HCT116 (cell line): ENCODE measurements around the gene EVA1A. TPM values are rescaled to one million over a fixed set of nuclear protein-coding genes. Genes with fewer than 3 reads are reported as not detected.

ENCODE experiments used
- ATAC-seq: fragments of 200-7000 bp; cut with Tn5 transposase; 2 replicates; pipeline ENCODE4 v1.9.1; 2020; ENCODE audit warnings: mild to moderate bottlenecking, moderate library complexity
- BruUV-seq: library from RNA; stranded (reverse); fragments of 400-500 nt; replicated peaks from 2 replicates; lab custom pipeline; 2021; lab: Mats Ljungman, UMichigan
- CTCF ChIA-PET: fragments of 300-600 bp; sonication (Branson Sonifier 250); formaldehyde crosslinking; loops from one replicate; lab custom pipeline; 2021; ENCODE audit warnings: antibody characterized with exemption; lab: Charles Lee
- POLR2A ChIA-PET: fragments of 300-600, 350-600 bp; sonication (Branson Sonifier 250); formaldehyde crosslinking; loops from one replicate; lab custom pipeline; 2021; ENCODE audit warnings: antibody characterized with exemption; lab: Charles Lee
- RAD21 ChIA-PET, 2 experiments: fragments of 300-600 bp; sonication (Branson Sonifier 250); formaldehyde crosslinking; loops; one replicate each; lab custom pipeline; 2023; ENCODE audit warnings: low total read pairs in 2 of 2; ENCODE audit not compliant: uncharacterized antibody in 2 of 2, unreplicated experiment in 2 of 2, low non-redundant PET in 1 of 2; lab: Charles Lee
- DNase-seq: peaks from one replicate; pipeline ENCODE4 v3.0.0-alpha.2; 2010; ENCODE audit warnings: low read depth, low spot score
- H2AFZ ChIP-seq: fragments of 200-600 bp; shearing (Covaris generic), sonication (generic); 2 replicates; pipeline ENCODE4 v1.6.1; 2017; ENCODE audit warnings: low read depth, mixed run types, mixed read lengths, antibody characterized with exemption, low read length; ENCODE audit not compliant: poor library complexity, severe bottlenecking
- H3K27ac ChIP-seq: 2 replicates; pipeline ENCODE4 v1.5.1; 2012; ENCODE audit warnings: low read depth, low read length
- H3K27me3 ChIP-seq: fragments of 200-600 bp; sonication (generic); 2 replicates; pipeline ENCODE4 v1.6.1; 2016; ENCODE audit warnings: mixed run types, low read length, mixed read lengths; ENCODE audit not compliant: insufficient read depth
- H3K36me3 ChIP-seq, 2 experiments: fragments of 200-500 bp in 1 of 2; fragments of 200-600 bp in 1 of 2; sonication (Bioruptor generic) in 1 of 2; sonication (generic) in 1 of 2; 2 replicates each; pipeline versions ENCODE4 v1.5.1 to v1.6.1; 2014 to 2016; ENCODE audit warnings: low read length in 2 of 2, inconsistent platforms in 1 of 2, mixed read lengths in 1 of 2, mixed run types in 1 of 2; ENCODE audit not compliant: insufficient read depth in 2 of 2, control insufficient read depth in 1 of 2
- H3K4me1 ChIP-seq, 2 experiments: fragments of 200-600 bp in 1 of 2; sonication (generic) in 1 of 2; 2 replicates each; pipeline versions ENCODE4 v1.5.1 to v1.6.1; 2012 to 2017; ENCODE audit warnings: low read length in 2 of 2, inconsistent platforms in 1 of 2, mild to moderate bottlenecking in 1 of 2, mixed read lengths in 1 of 2, mixed run types in 1 of 2, moderate library complexity in 1 of 2; ENCODE audit not compliant: insufficient read depth in 2 of 2, control insufficient read depth in 1 of 2
- H3K4me2 ChIP-seq: fragments of 200-600 bp; sonication (generic); 2 replicates; pipeline ENCODE4 v1.6.1; 2017; ENCODE audit warnings: mixed run types, low read length, mixed read lengths
- H3K4me3 ChIP-seq, 2 experiments: fragments of 200-600 bp in 1 of 2; sonication (generic) in 1 of 2; replicated peaks in 1 of 2; 2 replicates each; pipeline ENCODE4 v1.5.1; 2011 to 2016; ENCODE audit warnings: low read length in 2 of 2, control low read depth in 1 of 2, low read depth in 1 of 2, mild to moderate bottlenecking in 1 of 2, mixed read lengths in 1 of 2, mixed run types in 1 of 2
- H3K79me2 ChIP-seq: fragments of 200-600 bp; sonication (generic); 2 replicates; pipeline ENCODE4 v1.6.1; 2017; ENCODE audit warnings: mild to moderate bottlenecking, mixed run types, low read length, moderate library complexity, mixed read lengths; ENCODE audit not compliant: insufficient read depth
- H3K9ac ChIP-seq: fragments of 200-600 bp; sonication (generic); 2 replicates; pipeline ENCODE4 v1.6.1; 2016; ENCODE audit warnings: low read length, mixed read lengths
- H3K9me2 ChIP-seq: fragments of 200-600 bp; sonication (generic), shearing (Covaris generic); 2 replicates; pipeline ENCODE4 v1.6.1; 2017; ENCODE audit warnings: mixed run types, mild to moderate bottlenecking, moderate library complexity; ENCODE audit not compliant: insufficient read depth
- H3K9me3 ChIP-seq, 2 experiments: fragments of 200-500 bp in 1 of 2; fragments of 200-600 bp in 1 of 2; sonication (Bioruptor generic) in 1 of 2; sonication (generic) in 1 of 2; 2 replicates each; pipeline ENCODE4 v1.6.1; 2014 to 2017; ENCODE audit warnings: low read length in 2 of 2, mixed read lengths in 2 of 2, inconsistent platforms in 1 of 2, low read depth in 1 of 2, mild to moderate bottlenecking in 1 of 2, mixed run types in 1 of 2, moderate library complexity in 1 of 2; ENCODE audit not compliant: control insufficient read depth in 1 of 2, insufficient read depth in 1 of 2
- H4K20me1 ChIP-seq: fragments of 200-600 bp; sonication (generic), shearing (Covaris generic); 2 replicates; pipeline ENCODE4 v1.6.1; 2017; ENCODE audit warnings: mixed run types, mild to moderate bottlenecking, moderate library complexity; ENCODE audit not compliant: insufficient read depth
- ATF3 ChIP-seq: IDR thresholded peaks from 2 replicates; pipeline ENCODE4 v1.6.1; 2012
- CBX3 ChIP-seq: IDR thresholded peaks from 2 replicates; pipeline ENCODE4 v1.6.1; 2012; ENCODE audit warnings: low read depth
- CEBPB ChIP-seq: IDR thresholded peaks from 2 replicates; pipeline ENCODE4 v1.6.1; 2012; ENCODE audit warnings: low read depth
- ELF1 ChIP-seq: IDR thresholded peaks from 2 replicates; pipeline ENCODE4 v1.6.1; 2012; ENCODE audit warnings: low read depth, borderline replicate concordance
- EZH2 ChIP-seq: fragments of 200-600 bp; sonication (generic); IDR thresholded peaks from 2 replicates; pipeline ENCODE4 v1.6.1; 2017; ENCODE audit warnings: antibody characterized with exemption, mixed run types
- FOSL1 ChIP-seq: IDR thresholded peaks from 2 replicates; pipeline ENCODE4 v1.6.1; 2012; ENCODE audit warnings: low read depth
- JUND ChIP-seq: IDR thresholded peaks from 2 replicates; pipeline ENCODE4 v1.6.1; 2012
- POLR2A ChIP-seq: IDR thresholded peaks from 2 replicates; pipeline ENCODE4 v1.7.0; 2011; ENCODE audit warnings: borderline replicate concordance; ENCODE audit not compliant: insufficient read depth, insufficient read length; ENCODE audit errors: extremely low read depth
- SP1 ChIP-seq: IDR thresholded peaks from 2 replicates; pipeline ENCODE4 v1.6.1; 2012; ENCODE audit warnings: low read depth
- SRF ChIP-seq: IDR thresholded peaks from 2 replicates; pipeline ENCODE4 v1.6.1; 2012; ENCODE audit warnings: low read depth
- ZFX ChIP-seq: fragments of 450-650 bp; IDR thresholded peaks from 2 replicates; pipeline ENCODE4 v1.6.1; 2017
- intact Hi-C: fragments of 100-400 bp; cut with micrococcal nuclease; formaldehyde crosslinking; loops from 2 replicates; pipeline ENCODE4 v1.10.0; 2022
- total RNA-seq: library from RNA; stranded (reverse); gene quantifications from one replicate; pipeline ENCODE4 v1.2.1, GENCODE V29; 2021; ENCODE audit not compliant: unreplicated experiment
- TF ChIP-seq, protein P1 (sequence below): IDR thresholded peaks from 2 replicates; pipeline ENCODE4 v1.6.1; 2012; ENCODE audit warnings: low read depth
- TF ChIP-seq, protein P2 (sequence below): IDR thresholded peaks from 2 replicates; pipeline ENCODE4 v1.6.1; 2011; ENCODE audit warnings: mild to moderate bottlenecking, low read length, moderate library complexity; ENCODE audit not compliant: insufficient replicate concordance; ENCODE audit errors: extremely low read depth

The EVA1A gene
- total RNA-seq, 1 experiment from 2014 or later = 2.8 TPM

DNA sequence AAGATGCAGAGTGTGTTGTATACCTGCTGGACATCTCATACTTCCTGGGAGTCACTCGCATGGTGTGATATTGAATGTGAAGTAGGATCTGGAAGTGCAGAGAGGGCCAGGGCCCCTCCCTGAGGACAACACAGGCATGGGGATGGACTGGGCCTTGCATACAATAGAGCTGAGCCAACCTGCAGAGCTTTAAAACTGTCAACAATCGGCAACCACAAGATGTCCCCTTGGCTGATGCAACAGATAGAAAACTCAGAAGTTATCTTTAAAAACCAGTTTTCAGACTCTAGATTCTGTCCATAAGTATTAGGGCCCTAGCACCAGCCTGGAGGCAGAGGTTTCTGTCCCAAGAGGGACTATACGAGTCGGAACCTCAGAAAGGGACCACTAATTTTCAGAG, 19.7 kb downstream of the EVA1A start:
- Histone ChIP-seq H3K4me1 (no peaks in the 10 kb centered on the region), H3K9ac (no peak overlapping the region), H3K27me3 (peaks cover 8% of the 10 kb centered on the region; the same call in 1 of the 2 replicates), H3K9me2 (no peaks in the 10 kb centered on the region), H2AFZ (no peak overlapping the region), H3K4me2 (no peak overlapping the region), H3K79me2 (no peaks in the 10 kb centered on the region), H3K9me3 (no peaks in the 10 kb centered on the region), H3K4me3 (no peak overlapping the region), H4K20me1 (no peaks in the 10 kb centered on the region), H3K36me3 (no peaks in the 10 kb centered on the region), H3K27ac (no peak overlapping the region)
- intact Hi-C loops = no loop called here
- BruUV-seq = no TSS peak
- ATAC-seq (no peak), DNase-seq (no peak)
- RAD21 ChIA-PET = no interaction called here
- TF ChIP-seq, protein P1, sequence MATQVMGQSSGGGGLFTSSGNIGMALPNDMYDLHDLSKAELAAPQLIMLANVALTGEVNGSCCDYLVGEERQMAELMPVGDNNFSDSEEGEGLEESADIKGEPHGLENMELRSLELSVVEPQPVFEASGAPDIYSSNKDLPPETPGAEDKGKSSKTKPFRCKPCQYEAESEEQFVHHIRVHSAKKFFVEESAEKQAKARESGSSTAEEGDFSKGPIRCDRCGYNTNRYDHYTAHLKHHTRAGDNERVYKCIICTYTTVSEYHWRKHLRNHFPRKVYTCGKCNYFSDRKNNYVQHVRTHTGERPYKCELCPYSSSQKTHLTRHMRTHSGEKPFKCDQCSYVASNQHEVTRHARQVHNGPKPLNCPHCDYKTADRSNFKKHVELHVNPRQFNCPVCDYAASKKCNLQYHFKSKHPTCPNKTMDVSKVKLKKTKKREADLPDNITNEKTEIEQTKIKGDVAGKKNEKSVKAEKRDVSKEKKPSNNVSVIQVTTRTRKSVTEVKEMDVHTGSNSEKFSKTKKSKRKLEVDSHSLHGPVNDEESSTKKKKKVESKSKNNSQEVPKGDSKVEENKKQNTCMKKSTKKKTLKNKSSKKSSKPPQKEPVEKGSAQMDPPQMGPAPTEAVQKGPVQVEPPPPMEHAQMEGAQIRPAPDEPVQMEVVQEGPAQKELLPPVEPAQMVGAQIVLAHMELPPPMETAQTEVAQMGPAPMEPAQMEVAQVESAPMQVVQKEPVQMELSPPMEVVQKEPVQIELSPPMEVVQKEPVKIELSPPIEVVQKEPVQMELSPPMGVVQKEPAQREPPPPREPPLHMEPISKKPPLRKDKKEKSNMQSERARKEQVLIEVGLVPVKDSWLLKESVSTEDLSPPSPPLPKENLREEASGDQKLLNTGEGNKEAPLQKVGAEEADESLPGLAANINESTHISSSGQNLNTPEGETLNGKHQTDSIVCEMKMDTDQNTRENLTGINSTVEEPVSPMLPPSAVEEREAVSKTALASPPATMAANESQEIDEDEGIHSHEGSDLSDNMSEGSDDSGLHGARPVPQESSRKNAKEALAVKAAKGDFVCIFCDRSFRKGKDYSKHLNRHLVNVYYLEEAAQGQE = no peak
- TF ChIP-seq, protein P2, sequence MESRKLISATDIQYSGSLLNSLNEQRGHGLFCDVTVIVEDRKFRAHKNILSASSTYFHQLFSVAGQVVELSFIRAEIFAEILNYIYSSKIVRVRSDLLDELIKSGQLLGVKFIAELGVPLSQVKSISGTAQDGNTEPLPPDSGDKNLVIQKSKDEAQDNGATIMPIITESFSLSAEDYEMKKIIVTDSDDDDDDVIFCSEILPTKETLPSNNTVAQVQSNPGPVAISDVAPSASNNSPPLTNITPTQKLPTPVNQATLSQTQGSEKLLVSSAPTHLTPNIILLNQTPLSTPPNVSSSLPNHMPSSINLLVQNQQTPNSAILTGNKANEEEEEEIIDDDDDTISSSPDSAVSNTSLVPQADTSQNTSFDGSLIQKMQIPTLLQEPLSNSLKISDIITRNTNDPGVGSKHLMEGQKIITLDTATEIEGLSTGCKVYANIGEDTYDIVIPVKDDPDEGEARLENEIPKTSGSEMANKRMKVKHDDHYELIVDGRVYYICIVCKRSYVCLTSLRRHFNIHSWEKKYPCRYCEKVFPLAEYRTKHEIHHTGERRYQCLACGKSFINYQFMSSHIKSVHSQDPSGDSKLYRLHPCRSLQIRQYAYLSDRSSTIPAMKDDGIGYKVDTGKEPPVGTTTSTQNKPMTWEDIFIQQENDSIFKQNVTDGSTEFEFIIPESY = no peak
- TF ChIP-seq ELF1 (no peak), POLR2A (no peak), CEBPB (no peak), ZFX (no peak), SRF (no peak), SP1 (no peak), EZH2 (no peak), CBX3 (no peak), JUND (no peak), FOSL1 (no peak), ATF3 (no peak)
- POLR2A ChIA-PET = no interaction called here
- CTCF ChIA-PET = no interaction called here
